GM10248 (cell line): ENCODE results near the gene SNRPA1.

Experiments used
- CTCF ChIA-PET: fragments of 300-600 bp; sonication (Branson Sonifier 250); formaldehyde crosslinking; extraction: SDS; loops from one replicate; lab custom pipeline; 2021; ENCODE audit warnings: antibody characterized with exemption; lab: Yijun Ruan, JAX
- POLR2A ChIA-PET: fragments of 350-650 bp; sonication (Branson Sonifier 250); formaldehyde crosslinking; extraction: SDS; loops from one replicate; lab custom pipeline; 2020; ENCODE audit warnings: antibody characterized with exemption; lab: Yijun Ruan, JAX
- DNase-seq: peaks from one replicate; pipeline ENCODE4 v3.0.0; 2012; ENCODE audit errors: extremely low spot score
- CTCF ChIP-seq: IDR thresholded peaks from 2 replicates; pipeline ENCODE4 v1.5.1; 2012; ENCODE audit warnings: mild to moderate bottlenecking, low read depth; ENCODE audit errors: extremely low read depth, missing control alignments, control extremely low read depth

SNRPA1 gene

DNA sequence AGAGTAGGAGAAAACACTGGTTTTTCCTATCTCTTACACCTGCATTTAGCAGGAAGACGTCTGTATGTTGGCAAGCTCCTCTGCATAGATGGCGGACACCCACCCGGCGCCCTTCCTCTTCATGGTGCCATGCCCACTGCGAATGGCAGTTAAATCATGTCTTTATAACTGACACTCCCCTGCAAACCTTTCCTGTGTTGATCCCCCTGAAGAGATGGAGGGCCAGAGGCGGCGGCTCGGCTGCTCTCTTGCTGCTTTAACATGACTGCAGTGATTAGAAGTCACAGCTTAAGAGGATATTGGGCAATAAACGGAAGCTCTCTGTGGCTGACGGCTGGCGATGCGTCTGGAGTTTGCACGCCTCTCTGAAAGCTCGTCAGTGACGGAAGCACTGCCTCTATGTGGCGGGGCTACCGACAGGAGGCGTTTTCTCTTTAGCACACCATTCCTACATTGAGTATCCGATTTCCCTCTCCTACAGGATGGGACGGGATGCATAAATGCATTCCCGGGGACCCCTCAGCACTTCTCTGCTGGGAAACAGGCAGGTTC is 25.5 kb upstream of the SNRPA1 start:
- ChIA-PET CTCF (interaction anchor here (0.6 to 2.2 kb wide), 7 partner anchors 8 to 333 kb away, joined by 3 to 9 read pairs (median 3); no protein-coding TSS in a partner anchor), POLR2A (no interaction called here)

GRCh38 chr15:101318839-101319238 is 23.8 kb upstream of the SNRPA1 start:
- CTCF ChIA-PET = interaction anchor here (0.9 to 2.0 kb wide), 4 partner anchors 17 to 322 kb away, joined by 3 to 7 read pairs (median 5); no protein-coding TSS in a partner anchor

More for the DNA sequence above, 25.5 kb upstream of the SNRPA1 start:
- peak; percentile 12 for TF ChIP-seq CTCF
- DNase-seq = peak; percentile 60

GRCh38 chr15:101318147-101318819 is 23.2 kb upstream of the SNRPA1 start:
- no peak for DNase-seq
- ChIA-PET POLR2A (no interaction called here), CTCF (interaction anchor here (0.9 to 1.5 kb wide), 3 partner anchors 20 to 323 kb away, joined by 3 to 7 read pairs (median 3); no protein-coding TSS in a partner anchor)
- TF ChIP-seq CTCF = no peak

More at GRCh38 chr15:101318839-101319238, 23.8 kb upstream of the SNRPA1 start:
- no peak for DNase-seq
- no peak for TF ChIP-seq CTCF
- POLR2A ChIA-PET = no interaction called here

DNA sequence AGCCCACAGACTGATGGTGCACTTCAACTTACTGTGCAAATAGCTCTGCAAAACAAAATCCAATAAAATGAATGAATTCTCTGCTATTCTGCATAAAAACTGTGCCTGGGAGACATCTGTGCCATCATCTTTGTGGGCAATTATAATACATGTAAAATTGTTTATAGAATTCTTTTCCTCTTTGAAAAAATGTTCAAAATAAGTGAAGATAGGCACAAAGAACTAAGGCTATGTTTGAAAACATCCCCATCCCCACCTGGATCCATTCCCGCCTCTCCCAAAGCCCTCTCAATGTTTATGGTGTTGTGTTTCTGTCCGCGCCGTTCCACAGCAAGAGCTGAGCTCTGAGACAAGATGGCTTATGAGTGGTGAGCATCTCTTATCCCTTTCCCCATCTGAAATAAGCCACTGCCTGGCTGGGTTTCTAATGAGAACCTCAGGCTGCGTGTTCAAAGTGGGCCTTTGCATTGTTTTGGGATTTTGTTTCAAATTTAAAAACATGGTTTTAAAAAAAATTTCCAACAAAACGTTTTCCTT is 22.4 kb upstream of the SNRPA1 start:
- CTCF ChIA-PET = no interaction called here
- TF ChIP-seq CTCF = no peak

GRCh38 chr15:101316529-101316928 is 21.5 kb upstream of the SNRPA1 start:
- ChIA-PET CTCF (no interaction called here), POLR2A (no interaction called here)
- no peak for DNase-seq
- no peak for TF ChIP-seq CTCF

More for the DNA sequence above, 22.4 kb upstream of the SNRPA1 start:
- DNase-seq = no peak
- POLR2A ChIA-PET = no interaction called here

DNA sequence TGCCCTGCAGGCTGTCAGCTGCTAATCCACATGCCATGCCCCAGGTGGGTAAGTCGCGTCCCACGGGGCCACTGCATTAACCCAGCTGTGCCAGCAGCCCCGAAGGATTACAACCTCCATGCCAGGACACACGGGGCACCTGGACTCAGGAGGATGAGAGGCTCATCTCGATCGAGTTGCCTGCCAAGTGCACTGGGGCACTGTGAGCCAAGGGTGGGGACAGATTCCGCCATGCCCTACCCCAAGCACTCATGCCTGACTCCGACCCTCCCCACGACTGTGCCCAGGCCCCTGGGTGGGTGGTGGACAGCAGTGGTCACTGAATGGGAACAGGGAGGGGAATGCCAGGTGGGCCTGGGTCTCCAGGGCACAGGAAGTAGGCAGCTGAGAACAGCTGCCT is 20.7 kb upstream of the SNRPA1 start:
- POLR2A ChIA-PET = no interaction called here
- CTCF ChIA-PET = interaction anchor here (1.5 kb wide), 1 partner anchor 13 kb away, joined by 5 read pairs; no protein-coding TSS in a partner anchor
- no peak for DNase-seq
- TF ChIP-seq CTCF = no peak
